ENCODE results near the gene DUSP2.

The DUSP2 gene

DNA sequence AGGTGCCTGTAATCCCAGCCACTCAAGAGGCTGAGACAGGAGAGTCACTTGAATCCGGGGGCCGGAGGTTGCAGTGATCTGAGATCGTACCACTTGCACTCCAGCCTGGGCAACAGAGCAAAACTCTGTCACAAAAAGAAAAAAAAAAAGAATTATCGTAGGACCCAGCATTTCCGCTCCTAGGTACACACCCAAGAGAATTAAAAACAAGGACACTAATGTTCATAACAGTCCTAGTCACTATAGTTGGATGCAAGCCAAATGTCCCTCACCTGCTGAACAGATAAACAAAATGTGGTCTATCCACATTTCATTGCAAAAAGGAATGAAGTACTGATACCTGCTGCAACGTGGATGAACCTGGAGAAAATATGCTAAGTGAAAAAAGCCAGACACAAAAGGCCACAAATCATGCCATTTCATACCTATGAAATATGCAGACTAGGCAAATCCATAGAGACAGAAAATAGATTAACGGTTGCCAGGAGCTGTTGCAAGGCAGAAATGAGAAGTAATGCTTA is 50.1 kb downstream of the DUSP2 start:
- H3K4me1 ChIP-seq (ENCODE audit: low read depth, poor library complexity, severe bottlenecking) = no peaks in the 10 kb centered on the region
- no peak overlapping the region for H2AFZ ChIP-seq (ENCODE audit: low read depth)
- H3K4me2 ChIP-seq = no peak overlapping the region
- H3K4me3 ChIP-seq (IDR thresholded peaks at IDR 0.05; ENCODE audit: insufficient read depth, low read depth, low read length) = no peak overlapping the region
- no peaks in the 10 kb centered on the region for H3K36me3 ChIP-seq (ENCODE audit: insufficient read depth)
- H3K27me3 ChIP-seq (ENCODE audit: insufficient read depth, low read depth) = no peaks in the 10 kb centered on the region
- no peak overlapping the region for H3K9ac ChIP-seq
- H3K79me2 ChIP-seq (ENCODE audit: insufficient read depth, low read depth) = no peaks in the 10 kb centered on the region
- no peaks in the 10 kb centered on the region for H4K20me1 ChIP-seq (ENCODE audit: insufficient read depth)
- TF ChIP-seq CTCF (conservative IDR thresholded peaks at IDR 0.05; ENCODE audit: low read depth, low read length) = no peak
- no peak overlapping the region for H3K27ac ChIP-seq

DNA sequence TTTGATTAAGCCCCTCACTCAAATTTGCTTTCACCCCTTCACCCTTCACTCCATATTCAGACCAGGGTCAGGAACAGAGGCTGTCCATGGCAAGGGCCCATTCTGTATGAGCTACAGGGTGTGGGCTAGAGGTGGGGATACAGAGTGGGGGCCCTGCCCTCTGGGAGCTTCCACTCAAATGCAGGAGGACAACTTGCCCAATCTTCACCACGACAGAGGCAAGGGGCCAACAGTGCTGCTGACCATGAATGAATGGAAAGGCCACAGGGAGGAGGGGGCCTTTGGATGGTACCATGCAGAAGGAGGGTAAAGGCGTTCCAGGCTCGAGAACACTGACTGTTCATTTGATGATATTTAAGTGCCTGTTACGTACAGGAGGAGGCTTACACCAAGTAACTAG is 51.7 kb downstream of the DUSP2 start:
- Histone ChIP-seq H3K27ac (no peak overlapping the region), H3K9ac (no peak overlapping the region), H4K20me1 (ENCODE audit: insufficient read depth) (no peaks in the 10 kb centered on the region), H2AFZ (ENCODE audit: low read depth) (no peak overlapping the region), H3K4me1 (ENCODE audit: low read depth, poor library complexity, severe bottlenecking) (no peaks in the 10 kb centered on the region), H3K27me3 (ENCODE audit: insufficient read depth, low read depth) (no peaks in the 10 kb centered on the region), H3K79me2 (ENCODE audit: insufficient read depth, low read depth) (no peaks in the 10 kb centered on the region), H3K4me3 (IDR thresholded peaks at IDR 0.05; ENCODE audit: insufficient read depth, low read depth, low read length) (no peak overlapping the region), H3K4me2 (no peak overlapping the region), H3K36me3 (ENCODE audit: insufficient read depth) (no peaks in the 10 kb centered on the region)
- no peak for TF ChIP-seq CTCF (conservative IDR thresholded peaks at IDR 0.05; ENCODE audit: low read depth, low read length)
